ENCODE data around the gene P2RX3. TPM values are rescaled to one million over a fixed set of nuclear protein-coding genes. Genes with fewer than 3 reads are reported as not detected.

P2RX3 gene
- total RNA-seq, 4 donors from 2014 or later = 0.34 TPM; not detected in 3

- TF ChIP-seq CTCF (IDR thresholded peaks at IDR 0.05; ENCODE audit: low read depth) = no peak
These were observed 61.9 kb downstream of the P2RX3 start for GRCh38 chr11:57399972-57400578.

GRCh38 chr11:57402188-57403002, 64.2 kb downstream of the P2RX3 start:
- no peak for TF ChIP-seq CTCF (IDR thresholded peaks at IDR 0.05; ENCODE audit: low read depth)

GRCh38 chr11:57403802-57404147, 65.6 kb downstream of the P2RX3 start:
- no peak for TF ChIP-seq CTCF (IDR thresholded peaks at IDR 0.05; ENCODE audit: low read depth)

GRCh38 chr11:57405271-57405860, 67.2 kb downstream of the P2RX3 start:
- TF ChIP-seq CTCF (IDR thresholded peaks at IDR 0.05; ENCODE audit: low read depth) = no peak

GRCh38 chr11:57406337-57406904, 68.3 kb downstream of the P2RX3 start:
- no peak for TF ChIP-seq CTCF (IDR thresholded peaks at IDR 0.05; ENCODE audit: low read depth)

- no peak for TF ChIP-seq CTCF (IDR thresholded peaks at IDR 0.05; ENCODE audit: low read depth)
These were observed 69.1 kb downstream of the P2RX3 start for GRCh38 chr11:57407010-57407920.

Measured in subcutaneous adipose tissue (tissue), 4 donors.